ENCODE results near the gene RHBDD1. TPM values are rescaled to one million over a fixed set of nuclear protein-coding genes. Genes with fewer than 3 reads are reported as not detected.

The RHBDD1 gene
- total and polyA plus RNA-seq, 9 donors = 11.5 to 95.8 (median 49.5) TPM

GRCh38 chr2:226932443-226932842 lies 96.6 kb downstream of the RHBDD1 start:
- Histone ChIP-seq H3K36me3 (no peaks in the 10 kb centered on the region), H3K9me3 (no peaks in the 10 kb centered on the region), H3K4me1 (ENCODE audit: insufficient read depth) (no peaks in the 10 kb centered on the region), H3K27ac (no peak overlapping the region), H3K27me3 (no peaks in the 10 kb centered on the region), H3K4me3 (no peak overlapping the region)
- TF ChIP-seq POLR2A (IDR thresholded peaks at IDR 0.05) (no peak), EP300 (IDR thresholded peaks at IDR 0.05) (no peak)
- TF ChIP-seq, protein P1, sequence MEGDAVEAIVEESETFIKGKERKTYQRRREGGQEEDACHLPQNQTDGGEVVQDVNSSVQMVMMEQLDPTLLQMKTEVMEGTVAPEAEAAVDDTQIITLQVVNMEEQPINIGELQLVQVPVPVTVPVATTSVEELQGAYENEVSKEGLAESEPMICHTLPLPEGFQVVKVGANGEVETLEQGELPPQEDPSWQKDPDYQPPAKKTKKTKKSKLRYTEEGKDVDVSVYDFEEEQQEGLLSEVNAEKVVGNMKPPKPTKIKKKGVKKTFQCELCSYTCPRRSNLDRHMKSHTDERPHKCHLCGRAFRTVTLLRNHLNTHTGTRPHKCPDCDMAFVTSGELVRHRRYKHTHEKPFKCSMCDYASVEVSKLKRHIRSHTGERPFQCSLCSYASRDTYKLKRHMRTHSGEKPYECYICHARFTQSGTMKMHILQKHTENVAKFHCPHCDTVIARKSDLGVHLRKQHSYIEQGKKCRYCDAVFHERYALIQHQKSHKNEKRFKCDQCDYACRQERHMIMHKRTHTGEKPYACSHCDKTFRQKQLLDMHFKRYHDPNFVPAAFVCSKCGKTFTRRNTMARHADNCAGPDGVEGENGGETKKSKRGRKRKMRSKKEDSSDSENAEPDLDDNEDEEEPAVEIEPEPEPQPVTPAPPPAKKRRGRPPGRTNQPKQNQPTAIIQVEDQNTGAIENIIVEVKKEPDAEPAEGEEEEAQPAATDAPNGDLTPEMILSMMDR (IDR thresholded peaks at IDR 0.05) = no peak
- no peak for DNase-seq
- intact Hi-C loops (cut with DNase I) = no loop called here
- WGBS, 3 donors = 94 to 98% (median 97%) methylated on average over 5 of the region's 5 CpGs

DNA sequence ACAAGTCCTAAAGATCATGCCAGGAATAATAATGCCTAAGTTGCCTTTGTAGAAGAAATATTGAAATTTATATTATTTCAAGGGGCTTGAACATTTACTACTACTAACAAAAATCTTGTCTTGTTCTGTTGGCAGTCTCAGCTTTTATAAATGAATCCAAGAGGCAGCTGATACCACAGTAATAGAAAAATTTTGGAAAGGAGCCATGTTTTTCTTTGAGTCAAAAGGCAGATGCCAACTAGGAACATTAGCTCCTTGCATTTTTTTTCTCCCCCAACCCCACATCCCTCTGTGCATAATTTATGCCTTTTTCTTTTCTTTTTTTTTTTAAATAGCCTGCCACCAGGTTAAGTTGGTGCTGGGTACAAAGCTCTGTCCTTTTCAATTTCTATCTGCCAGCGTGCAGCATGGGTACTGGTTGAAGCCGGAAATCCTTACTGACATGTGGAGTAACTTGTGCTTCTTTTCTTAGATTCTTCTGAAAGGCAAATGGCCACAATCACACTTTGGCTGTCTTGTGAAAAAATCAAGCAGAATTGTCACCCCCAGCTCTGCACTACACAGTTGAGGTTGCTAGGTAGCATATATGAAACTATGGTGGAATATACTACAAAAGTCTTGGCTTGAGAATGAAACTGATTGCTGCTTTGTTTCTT lies 98.8 kb downstream of the RHBDD1 start:
- 94 to 99% (median 97%) methylated on average over 2 of the region's 2 CpGs for WGBS, 3 donors
- Histone ChIP-seq H3K4me3 (no peak overlapping the region), H3K27me3 (no peaks in the 10 kb centered on the region), H3K9me3 (no peaks in the 10 kb centered on the region), H3K4me1 (ENCODE audit: insufficient read depth) (no peaks in the 10 kb centered on the region), H3K27ac (no peak overlapping the region), H3K36me3 (no peaks in the 10 kb centered on the region)
- intact Hi-C loops (cut with DNase I) = no loop called here
- no peak for DNase-seq
- TF ChIP-seq, protein P1 (IDR thresholded peaks at IDR 0.05) = no peak
- TF ChIP-seq POLR2A (IDR thresholded peaks at IDR 0.05) = no peak
- TF ChIP-seq EP300 (IDR thresholded peaks at IDR 0.05) = no peak

DNA sequence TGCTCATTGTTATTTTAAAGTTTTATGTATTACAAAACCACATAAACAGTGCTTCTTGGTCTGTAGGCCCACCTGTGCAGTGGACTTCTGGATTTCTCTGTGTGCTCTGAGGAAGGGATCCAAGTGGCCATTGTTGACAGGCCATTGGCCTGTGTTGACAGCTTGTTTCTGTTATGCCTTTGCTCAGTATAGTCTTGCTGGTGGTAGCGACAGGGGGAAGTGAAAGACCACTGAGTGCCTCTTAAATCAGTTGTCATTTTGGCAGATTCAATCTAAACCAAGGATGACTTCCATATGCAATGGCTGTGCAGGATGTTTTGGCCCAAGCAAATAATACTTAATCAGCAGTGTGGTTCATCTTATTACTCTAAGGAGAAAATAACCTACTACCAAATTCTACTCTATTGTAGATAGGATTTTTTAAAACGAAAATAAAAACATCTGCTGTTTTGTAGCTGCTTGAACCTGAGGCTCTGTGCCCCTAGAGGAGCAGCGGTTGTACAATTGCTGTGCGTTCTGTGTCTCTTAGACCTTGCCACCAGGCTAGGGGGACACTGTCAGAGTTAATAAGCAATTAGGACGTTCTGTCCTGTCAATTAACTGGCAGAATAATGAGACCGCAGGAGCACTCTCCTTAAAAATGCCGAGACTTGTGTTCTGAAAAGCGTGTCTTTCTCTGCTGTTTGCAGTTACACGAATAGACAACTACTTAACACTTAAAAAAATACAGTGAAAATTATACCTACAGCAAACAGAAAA lies 108.2 kb downstream of the RHBDD1 start:
- TF ChIP-seq, protein P1 (IDR thresholded peaks at IDR 0.05) = no peak
- TF ChIP-seq POLR2A (IDR thresholded peaks at IDR 0.05) (no peak), EP300 (IDR thresholded peaks at IDR 0.05) (no peak)
- intact Hi-C loops (cut with DNase I) = no loop called here
- Histone ChIP-seq H3K4me3 (no peak overlapping the region), H3K9me3 (no peaks in the 10 kb centered on the region), H3K36me3 (no peaks in the 10 kb centered on the region), H3K27ac (no peak overlapping the region), H3K27me3 (no peaks in the 10 kb centered on the region), H3K4me1 (ENCODE audit: insufficient read depth) (no peaks in the 10 kb centered on the region)
- no peak for DNase-seq
- WGBS, 3 donors = 74 to 86% (median 75%) methylated on average over 9 of the region's 9 CpGs

DNA sequence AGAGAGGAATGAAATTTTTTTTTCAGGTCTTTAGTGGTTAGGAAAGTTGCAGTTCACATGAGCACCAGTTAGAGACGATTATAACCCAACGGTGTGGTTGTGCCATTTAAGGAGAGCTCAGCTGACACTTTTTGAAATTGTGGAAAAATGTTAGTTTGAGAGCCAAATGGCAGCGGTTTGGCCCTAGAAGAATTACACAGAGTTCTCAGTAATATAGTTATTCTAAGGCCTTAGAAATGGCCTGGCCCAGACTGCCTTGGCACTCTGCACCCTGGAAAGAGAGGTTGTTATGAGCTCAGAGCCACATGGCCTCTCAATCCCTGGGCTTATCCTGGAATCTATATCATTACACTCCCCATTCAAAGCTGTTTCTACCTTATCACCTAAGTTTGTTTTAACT lies 117.4 kb downstream of the RHBDD1 start:
- Histone ChIP-seq H3K27ac (no peak overlapping the region), H3K27me3 (no peaks in the 10 kb centered on the region), H3K4me1 (ENCODE audit: insufficient read depth) (no peaks in the 10 kb centered on the region), H3K36me3 (no peaks in the 10 kb centered on the region), H3K9me3 (no peaks in the 10 kb centered on the region), H3K4me3 (no peak overlapping the region)
- no peak for DNase-seq
- TF ChIP-seq POLR2A (IDR thresholded peaks at IDR 0.05) = no peak
- TF ChIP-seq, protein P1 (IDR thresholded peaks at IDR 0.05) = no peak
- no peak for TF ChIP-seq EP300 (IDR thresholded peaks at IDR 0.05)
- 74 to 91% (median 89%) methylated on average over 3 of the region's 3 CpGs for WGBS, 3 donors
- intact Hi-C loops (cut with DNase I) = no loop called here
